ENCODE measurements around the gene EPB41L2. TPM values are rescaled to one million over a fixed set of nuclear protein-coding genes. Genes with fewer than 3 reads are reported as not detected.

EPB41L2 gene
- total RNA-seq, 1 donor from 2014 or later = 61.6 TPM

DNA sequence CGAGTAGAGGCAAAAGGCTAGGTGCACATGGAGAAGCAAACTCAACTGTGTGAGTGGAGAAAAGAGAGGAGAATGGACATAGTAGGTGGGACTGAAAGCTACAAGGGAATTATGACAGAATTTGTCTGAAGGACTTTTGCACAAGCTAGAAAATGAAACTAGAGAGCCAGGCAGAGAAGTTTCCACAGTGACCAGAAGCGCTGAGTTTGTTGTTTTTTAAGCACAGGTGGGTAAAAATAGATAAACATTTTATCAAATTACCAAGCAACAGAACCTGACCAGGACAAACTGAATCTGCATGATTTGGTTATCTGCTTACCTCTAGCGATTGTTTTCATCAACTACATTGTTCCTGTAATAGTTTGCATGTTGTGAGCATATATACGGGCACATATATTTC, 197.3 kb downstream of the EPB41L2 start:
- TF ChIP-seq, protein P1, sequence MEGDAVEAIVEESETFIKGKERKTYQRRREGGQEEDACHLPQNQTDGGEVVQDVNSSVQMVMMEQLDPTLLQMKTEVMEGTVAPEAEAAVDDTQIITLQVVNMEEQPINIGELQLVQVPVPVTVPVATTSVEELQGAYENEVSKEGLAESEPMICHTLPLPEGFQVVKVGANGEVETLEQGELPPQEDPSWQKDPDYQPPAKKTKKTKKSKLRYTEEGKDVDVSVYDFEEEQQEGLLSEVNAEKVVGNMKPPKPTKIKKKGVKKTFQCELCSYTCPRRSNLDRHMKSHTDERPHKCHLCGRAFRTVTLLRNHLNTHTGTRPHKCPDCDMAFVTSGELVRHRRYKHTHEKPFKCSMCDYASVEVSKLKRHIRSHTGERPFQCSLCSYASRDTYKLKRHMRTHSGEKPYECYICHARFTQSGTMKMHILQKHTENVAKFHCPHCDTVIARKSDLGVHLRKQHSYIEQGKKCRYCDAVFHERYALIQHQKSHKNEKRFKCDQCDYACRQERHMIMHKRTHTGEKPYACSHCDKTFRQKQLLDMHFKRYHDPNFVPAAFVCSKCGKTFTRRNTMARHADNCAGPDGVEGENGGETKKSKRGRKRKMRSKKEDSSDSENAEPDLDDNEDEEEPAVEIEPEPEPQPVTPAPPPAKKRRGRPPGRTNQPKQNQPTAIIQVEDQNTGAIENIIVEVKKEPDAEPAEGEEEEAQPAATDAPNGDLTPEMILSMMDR (IDR thresholded peaks at IDR 0.05; ENCODE audit: unreplicated experiment) = no peak
- no peak for DNase-seq (ENCODE audit: low spot score, unreplicated experiment)
- H3K27me3 Mint-ChIP-seq = peaks cover 14% of the 10 kb centered on the region
- peaks cover 36% of the 10 kb centered on the region for H3K4me1 Mint-ChIP-seq (ENCODE audit: low read depth)
- H3K36me3 Mint-ChIP-seq (ENCODE audit: insufficient read depth) = peaks cover 10% of the 10 kb centered on the region
- no peak overlapping the region for H3K27ac Mint-ChIP-seq
- H3K9me3 Mint-ChIP-seq (ENCODE audit: low read depth) = no peaks in the 10 kb centered on the region
- no peak overlapping the region for H3K4me3 Mint-ChIP-seq (ENCODE audit: low read depth)

DNA sequence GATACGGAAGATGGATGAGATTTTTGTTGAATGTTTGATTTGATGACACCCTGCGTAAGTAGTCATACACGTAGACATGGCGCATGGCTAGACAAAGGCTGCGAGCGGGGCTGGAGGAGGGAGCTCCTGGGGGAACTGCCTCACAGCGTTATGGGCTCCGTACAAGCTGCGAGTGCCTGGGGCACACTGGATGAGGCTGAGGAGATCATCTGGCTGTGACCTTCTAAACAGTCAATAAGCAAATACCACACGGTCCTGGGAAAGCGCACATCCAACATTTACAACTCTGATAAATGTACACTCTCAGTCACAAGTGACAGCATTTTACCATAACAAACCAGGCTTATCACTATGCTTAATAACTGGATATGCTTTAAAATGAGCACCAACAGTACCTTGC, 198.7 kb downstream of the EPB41L2 start:
- H3K4me3 Mint-ChIP-seq (ENCODE audit: low read depth) = peak overlapping the region; percentile 38
- TF ChIP-seq, protein P1 (IDR thresholded peaks at IDR 0.05; ENCODE audit: unreplicated experiment) = no peak
- peaks cover 7% of the 10 kb centered on the region for H3K36me3 Mint-ChIP-seq (ENCODE audit: insufficient read depth)
- no peaks in the 10 kb centered on the region for H3K9me3 Mint-ChIP-seq (ENCODE audit: low read depth)
- H3K27me3 Mint-ChIP-seq = peaks cover 14% of the 10 kb centered on the region
- H3K27ac Mint-ChIP-seq = peak overlapping the region; percentile 72
- peaks cover 34% of the 10 kb centered on the region for H3K4me1 Mint-ChIP-seq (ENCODE audit: low read depth)
- no peak for DNase-seq (ENCODE audit: low spot score, unreplicated experiment)

DNA sequence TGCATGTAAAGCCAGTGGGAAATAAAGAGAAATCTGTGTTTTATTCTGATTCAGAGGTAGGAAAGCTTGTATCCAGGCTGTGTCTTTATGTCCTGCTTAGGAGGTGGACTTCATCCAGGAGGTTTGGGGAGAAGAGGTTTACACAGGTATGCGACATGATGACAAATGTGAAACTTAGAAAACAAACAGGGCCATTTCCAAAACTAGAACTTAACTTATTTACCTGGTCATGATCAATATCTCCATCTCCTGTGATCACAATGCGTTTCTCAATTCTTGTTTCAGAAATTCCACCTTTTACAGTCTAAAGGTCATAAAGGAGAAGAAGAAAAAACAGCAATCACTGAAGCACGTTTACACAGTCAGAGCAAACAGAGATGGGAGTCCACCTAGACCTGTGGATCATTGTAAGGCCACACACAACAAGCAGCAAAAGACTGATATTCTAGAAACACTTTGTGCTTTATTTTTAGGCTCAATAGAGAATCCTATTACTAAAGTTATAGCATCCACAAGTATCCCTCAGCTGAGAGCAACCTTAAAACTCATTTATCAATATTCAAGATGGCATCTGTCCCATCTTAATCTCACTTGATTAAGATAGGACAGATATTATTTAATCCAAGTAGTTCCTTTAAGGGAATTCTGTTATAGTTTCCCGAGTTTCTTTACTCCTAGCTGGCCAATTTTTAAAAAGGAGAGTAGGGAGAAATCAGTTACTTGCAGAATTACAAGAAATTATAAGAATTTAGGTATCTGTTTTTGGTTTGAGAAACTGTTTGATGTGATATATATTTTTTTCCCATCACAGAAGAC, 199.4 kb downstream of the EPB41L2 start:
- H3K27me3 Mint-ChIP-seq = peaks cover 10% of the 10 kb centered on the region
- DNase-seq (ENCODE audit: low spot score, unreplicated experiment) = no peak
- peaks cover 9% of the 10 kb centered on the region for H3K36me3 Mint-ChIP-seq (ENCODE audit: insufficient read depth)
- peak overlapping the region; percentile 38 for H3K4me3 Mint-ChIP-seq (ENCODE audit: low read depth)
- H3K4me1 Mint-ChIP-seq (ENCODE audit: low read depth) = peaks cover 38% of the 10 kb centered on the region
- H3K27ac Mint-ChIP-seq = peak overlapping the region; percentile 85
- TF ChIP-seq, protein P1 (IDR thresholded peaks at IDR 0.05; ENCODE audit: unreplicated experiment) = no peak
- no peaks in the 10 kb centered on the region for H3K9me3 Mint-ChIP-seq (ENCODE audit: low read depth)

DNA sequence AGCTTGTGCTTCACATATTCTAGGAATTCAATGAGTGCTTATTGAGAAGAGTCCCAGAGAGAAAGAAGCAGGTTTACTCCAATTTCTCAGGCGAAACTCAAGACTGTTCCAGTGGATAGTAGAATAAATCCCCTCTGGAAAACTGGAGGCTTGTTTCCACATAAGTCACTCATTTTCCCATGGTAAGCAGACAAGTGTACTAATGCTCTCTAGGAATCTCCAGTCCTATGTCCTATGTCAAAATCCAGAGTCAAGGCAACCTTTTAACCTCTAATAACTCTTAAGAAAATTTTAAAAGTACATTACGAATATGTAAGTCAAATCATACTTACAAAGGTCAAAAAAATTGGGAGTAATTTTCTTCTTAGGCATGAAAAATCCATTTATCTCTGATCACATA, 200.7 kb downstream of the EPB41L2 start:
- Mint-ChIP-seq H3K27me3 (peaks cover 9% of the 10 kb centered on the region), H3K4me3 (ENCODE audit: low read depth) (no peak overlapping the region), H3K4me1 (ENCODE audit: low read depth) (peaks cover 49% of the 10 kb centered on the region), H3K36me3 (ENCODE audit: insufficient read depth) (peaks cover 9% of the 10 kb centered on the region), H3K27ac (no peak overlapping the region), H3K9me3 (ENCODE audit: low read depth) (no peaks in the 10 kb centered on the region)
- DNase-seq (ENCODE audit: low spot score, unreplicated experiment) = no peak
- TF ChIP-seq, protein P1 (IDR thresholded peaks at IDR 0.05; ENCODE audit: unreplicated experiment) = no peak

DNA sequence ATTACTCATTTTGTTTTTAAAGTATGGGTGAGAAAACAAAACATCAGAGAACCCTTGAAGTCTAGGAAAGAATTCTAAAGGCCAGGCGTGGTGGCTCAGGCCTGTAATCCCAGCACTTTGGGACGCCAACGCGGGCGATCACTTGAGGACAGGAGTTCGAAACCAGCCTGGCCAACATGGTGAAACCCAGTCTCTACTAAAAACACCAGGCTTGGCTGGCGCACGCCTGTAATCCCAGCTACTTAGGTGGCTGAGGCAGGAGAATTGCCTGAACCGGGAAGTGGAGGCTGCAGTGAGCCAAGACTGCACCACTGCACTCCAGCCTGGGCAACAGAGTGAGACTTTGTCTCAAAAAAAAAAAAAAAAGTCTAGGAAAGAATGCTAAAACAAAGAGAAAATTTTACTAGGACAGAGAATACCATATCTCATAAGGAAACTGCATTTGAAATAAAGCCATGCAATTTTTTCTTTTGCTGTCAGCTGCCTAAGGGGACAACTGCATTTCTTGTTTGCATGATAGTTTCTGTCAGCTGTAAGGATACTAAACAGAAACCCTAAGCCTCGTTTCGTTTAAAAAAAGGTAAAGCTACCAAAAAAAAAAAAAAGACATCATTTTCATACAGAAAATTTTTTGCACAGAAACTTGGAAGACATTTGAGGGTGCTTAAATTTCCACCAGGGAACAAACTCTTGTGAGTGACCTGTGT, 203.7 kb downstream of the EPB41L2 start:
- Mint-ChIP-seq H3K4me3 (ENCODE audit: low read depth) (no peak overlapping the region), H3K9me3 (ENCODE audit: low read depth) (peaks cover 3% of the 10 kb centered on the region), H3K36me3 (ENCODE audit: insufficient read depth) (peaks cover 10% of the 10 kb centered on the region), H3K4me1 (ENCODE audit: low read depth) (peaks cover 43% of the 10 kb centered on the region), H3K27me3 (peaks cover 9% of the 10 kb centered on the region), H3K27ac (no peak overlapping the region)
- TF ChIP-seq, protein P1 (IDR thresholded peaks at IDR 0.05; ENCODE audit: unreplicated experiment) = no peak
- DNase-seq (ENCODE audit: low spot score, unreplicated experiment) = no peak

Data from progenitor cell of endocrine pancreas (in vitro differentiated cells).